ENCODE data around the gene PDE4D. TPM values are rescaled to one million over a fixed set of nuclear protein-coding genes. Genes with fewer than 3 reads are reported as not detected.

The PDE4D gene
- total and polyA plus RNA-seq, 2 of the 4 experiments (the other 2 are of a cell fraction) = 1.4 to 7.9 TPM

DNA sequence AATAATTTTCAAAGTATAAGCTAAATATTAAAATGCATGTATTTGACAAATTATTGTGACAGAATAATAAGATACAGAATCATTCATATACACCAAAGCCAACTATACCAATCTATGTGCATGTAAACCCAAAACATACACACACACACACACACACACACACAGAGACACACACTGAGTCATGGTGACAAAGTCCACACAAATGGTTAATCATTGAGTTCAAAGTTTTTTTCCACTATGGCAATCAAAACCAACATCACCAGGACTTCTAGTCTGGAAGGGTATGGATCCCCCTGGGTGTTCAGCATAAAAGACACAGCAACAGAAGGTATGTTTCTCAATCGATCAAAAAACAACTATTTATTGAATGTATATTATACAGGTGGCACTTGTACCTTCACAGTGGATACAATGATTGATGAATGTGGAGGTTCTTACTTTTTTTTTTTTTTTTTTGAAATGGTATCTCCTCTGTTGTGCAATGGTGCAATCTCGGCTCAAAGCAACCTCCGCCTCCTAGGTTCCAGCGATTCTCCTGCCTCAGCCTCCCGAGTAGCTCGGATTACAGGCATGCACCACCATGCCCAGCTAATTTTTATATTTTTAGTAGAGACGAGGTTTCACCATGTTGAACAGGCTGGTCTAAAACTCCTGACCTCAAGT, 137.0 kb downstream of the PDE4D start:
- Histone ChIP-seq H3K4me1 (ENCODE audit: control insufficient read depth, insufficient read depth, low read length) (no peaks in the 10 kb centered on the region), H2AK5ac (ENCODE audit: low read depth, low read length) (no peak overlapping the region), H3K79me1 (ENCODE audit: low read depth in 1 of 2, low read length in 2 of 2) (no peaks in the 10 kb centered on the region), H3K36me3 (ENCODE audit: control insufficient read depth, insufficient read depth, low read length) (no peaks in the 10 kb centered on the region), H3K4ac (ENCODE audit: low read depth, low read length) (no peak overlapping the region), H3K18ac (ENCODE audit: low read depth, low read length) (no peak overlapping the region), H3K14ac (replicated peaks; ENCODE audit: low read depth, low read length) (no peak overlapping the region), H3K27ac (ENCODE audit: insufficient read depth, low read length) (no peak overlapping the region), H4K8ac (ENCODE audit: low read depth in 2 of 2, low read length in 2 of 2) (no peak overlapping the region), H3K9ac (ENCODE audit: low read depth, low read length) (no peak overlapping the region), H3K23ac (ENCODE audit: low read depth, low read length) (no peak overlapping the region), H3K9me3 (ENCODE audit: control insufficient read depth, insufficient read depth, low read length) (no peaks in the 10 kb centered on the region), H3K4me3 (ENCODE audit: insufficient read depth, low read depth, low read length) (no peak overlapping the region), H2BK15ac (ENCODE audit: low read depth, low read length) (no peak overlapping the region), H2BK120ac (ENCODE audit: low read depth, low read length) (no peak overlapping the region), H2AFZ (replicated peaks; ENCODE audit: low read length, poor library complexity) (no peak overlapping the region), H4K5ac (ENCODE audit: low read depth, low read length) (no peak overlapping the region), H4K91ac (ENCODE audit: insufficient read depth, low read depth, low read length) (no peak overlapping the region), H3K9me1 (ENCODE audit: insufficient read depth, low read length) (no peaks in the 10 kb centered on the region), H3K56ac (ENCODE audit: extremely low read depth, insufficient read depth, low read length) (no peak overlapping the region), H3K4me2 (ENCODE audit: low read depth, low read length) (no peak overlapping the region), H4K20me1 (ENCODE audit: insufficient read depth, low read length) (no peaks in the 10 kb centered on the region), H2AK9ac (replicated peaks; ENCODE audit: low read depth, low read length, poor library complexity) (no peak overlapping the region), H3K27me3 (ENCODE audit: control insufficient read depth, insufficient read depth, low read length) (no peaks in the 10 kb centered on the region), H2BK5ac (ENCODE audit: low read depth, low read length, poor library complexity, severe bottlenecking) (no peak overlapping the region), H2BK20ac (ENCODE audit: low read depth, low read length) (no peak overlapping the region)
- intact Hi-C loops (cut with micrococcal nuclease) (no loop called here), dilution Hi-C loops (cut with HindIII; ENCODE audit: low sequenced_read_pairs, unreplicated experiment) (no loop called here), in situ Hi-C loops (cut with MboI; ENCODE audit: low sequenced_read_pairs) (no loop called here)
- 80% methylated on average over 1 of the region's 7 CpGs; no CpG with 5 or more reads in 1 of the 2 experiments for WGBS, 2 experiments (ENCODE audit: extremely low coverage in 2 of 2, insufficient read length in 1 of 2)
- no peak for ATAC-seq (ENCODE audit: low read depth)
- no peak for TF ChIP-seq MXI1 (IDR thresholded peaks at IDR 0.05; ENCODE audit: borderline replicate concordance, low read depth, low read length)
- no peak for TF ChIP-seq BHLHE40 (IDR thresholded peaks at IDR 0.05; ENCODE audit: low read depth, low read length)
- TF ChIP-seq, protein P1, sequence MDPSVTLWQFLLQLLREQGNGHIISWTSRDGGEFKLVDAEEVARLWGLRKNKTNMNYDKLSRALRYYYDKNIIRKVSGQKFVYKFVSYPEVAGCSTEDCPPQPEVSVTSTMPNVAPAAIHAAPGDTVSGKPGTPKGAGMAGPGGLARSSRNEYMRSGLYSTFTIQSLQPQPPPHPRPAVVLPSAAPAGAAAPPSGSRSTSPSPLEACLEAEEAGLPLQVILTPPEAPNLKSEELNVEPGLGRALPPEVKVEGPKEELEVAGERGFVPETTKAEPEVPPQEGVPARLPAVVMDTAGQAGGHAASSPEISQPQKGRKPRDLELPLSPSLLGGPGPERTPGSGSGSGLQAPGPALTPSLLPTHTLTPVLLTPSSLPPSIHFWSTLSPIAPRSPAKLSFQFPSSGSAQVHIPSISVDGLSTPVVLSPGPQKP (IDR thresholded peaks at IDR 0.05; ENCODE audit: borderline replicate concordance, low read depth, low read length) = no peak
- TF ChIP-seq USF2 (IDR thresholded peaks at IDR 0.05; ENCODE audit: low read depth, low read length) = no peak
- TF ChIP-seq SMC3 (IDR thresholded peaks at IDR 0.05; ENCODE audit: low read depth, low read length) = no peak
- TF ChIP-seq CEBPB (IDR thresholded peaks at IDR 0.05; ENCODE audit: low read depth, low read length) = no peak
- TF ChIP-seq POLR2A (IDR thresholded peaks at IDR 0.05; ENCODE audit: low read depth, low read length) = no peak
- BruUV-seq (replicated peaks) = no TSS peak
- CTCF ChIA-PET = no interaction called here
- POLR2A ChIA-PET (ENCODE audit: unreplicated experiment) = interaction anchor here (0.7 kb wide), 1 partner anchor 1558 kb away, joined by 11 read pairs; no protein-coding TSS in a partner anchor
- DNase-seq = no peak

All from IMR-90 (cell line).